HEK293T (cell line): ENCODE data around the gene ZNF273.
"Not testable (repeated sequence)": the region's sequence is repeated elsewhere in the genome, so short reads cannot be mapped to it uniquely, and the experiment has no call there.

Experiments used
- CTCF ChIA-PET: fragments of 350-600 bp; formaldehyde crosslinking; extraction: SDS; loops from one replicate; lab custom pipeline; 2021; ENCODE audit warnings: antibody characterized with exemption, inconsistent platforms; lab: Yijun Ruan, JAX
- POLR2A ChIA-PET: fragments of 350-600 bp; formaldehyde crosslinking; extraction: SDS; loops from one replicate; lab custom pipeline; 2020; ENCODE audit warnings: antibody characterized with exemption, inconsistent platforms; lab: Yijun Ruan, JAX
- DNase-seq: peaks from one replicate; pipeline ENCODE4 v3.0.0; 2012; ENCODE audit warnings: mixed read lengths; ENCODE audit errors: extremely low spot score
- ARNT ChIP-seq: fragments of 450-650 bp; IDR thresholded peaks from 2 replicates; pipeline ENCODE4 v1.6.1; 2017; ENCODE audit warnings: mild to moderate bottlenecking
- BHLHE40 ChIP-seq: fragments of 450-650 bp; IDR thresholded peaks from 2 replicates; pipeline ENCODE4 v1.6.1; 2016; ENCODE audit warnings: mild to moderate bottlenecking, moderate library complexity, borderline replicate concordance
- CTBP1 ChIP-seq: fragments of 450-650 bp; IDR thresholded peaks from 2 replicates; pipeline ENCODE4 v1.6.1; 2016; ENCODE audit warnings: borderline replicate concordance
- ELF4 ChIP-seq: fragments of 450-650 bp; IDR thresholded peaks from 2 replicates; pipeline ENCODE4 v1.6.1; 2017; ENCODE audit warnings: antibody characterized with exemption
- FOXA1 ChIP-seq: fragments of 450-650 bp; IDR thresholded peaks from 2 replicates; pipeline ENCODE4 v1.6.1; 2016; ENCODE audit warnings: mild to moderate bottlenecking
- FOXK2 ChIP-seq: fragments of 450-650 bp; IDR thresholded peaks from 2 replicates; pipeline ENCODE4 v1.6.1; 2016; ENCODE audit warnings: mild to moderate bottlenecking
- FOXM1 ChIP-seq: fragments of 450-650 bp; IDR thresholded peaks from 2 replicates; pipeline ENCODE4 v1.6.1; 2017; ENCODE audit warnings: mild to moderate bottlenecking, borderline replicate concordance
- HDGF ChIP-seq: fragments of 450-650 bp; IDR thresholded peaks from 2 replicates; pipeline ENCODE4 v1.6.1; 2017; ENCODE audit warnings: antibody characterized with exemption, borderline replicate concordance
- L3MBTL2 ChIP-seq: fragments of 450-650 bp; conservative IDR thresholded peaks from 2 replicates; pipeline ENCODE4 v1.6.1; 2016; ENCODE audit warnings: mild to moderate bottlenecking
- LEF1 ChIP-seq: fragments of 450-650 bp; IDR thresholded peaks from 2 replicates; pipeline ENCODE4 v1.6.1; 2017; ENCODE audit warnings: mild to moderate bottlenecking, borderline replicate concordance
- NFRKB ChIP-seq: fragments of 450-650 bp; IDR thresholded peaks from 2 replicates; pipeline ENCODE4 v1.6.1; 2016; ENCODE audit warnings: mild to moderate bottlenecking, moderate library complexity
- SP1 ChIP-seq: fragments of 450-650 bp; IDR thresholded peaks from 2 replicates; pipeline ENCODE4 v1.6.1; 2017
- SUZ12 ChIP-seq: fragments of 450-650 bp; IDR thresholded peaks from 2 replicates; pipeline ENCODE4 v1.6.1; 2016; ENCODE audit warnings: mild to moderate bottlenecking
- TARDBP ChIP-seq: fragments of 450-650 bp; IDR thresholded peaks from 2 replicates; pipeline ENCODE4 v1.6.1; 2016
- ZNF384 ChIP-seq: fragments of 450-650 bp; IDR thresholded peaks from 2 replicates; pipeline ENCODE4 v1.6.1; 2016
- TF ChIP-seq, protein P1 (sequence below): fragments of 450-650 bp; IDR thresholded peaks from 2 replicates; pipeline ENCODE4 v1.6.1; 2016

ZNF273 gene

DNA sequence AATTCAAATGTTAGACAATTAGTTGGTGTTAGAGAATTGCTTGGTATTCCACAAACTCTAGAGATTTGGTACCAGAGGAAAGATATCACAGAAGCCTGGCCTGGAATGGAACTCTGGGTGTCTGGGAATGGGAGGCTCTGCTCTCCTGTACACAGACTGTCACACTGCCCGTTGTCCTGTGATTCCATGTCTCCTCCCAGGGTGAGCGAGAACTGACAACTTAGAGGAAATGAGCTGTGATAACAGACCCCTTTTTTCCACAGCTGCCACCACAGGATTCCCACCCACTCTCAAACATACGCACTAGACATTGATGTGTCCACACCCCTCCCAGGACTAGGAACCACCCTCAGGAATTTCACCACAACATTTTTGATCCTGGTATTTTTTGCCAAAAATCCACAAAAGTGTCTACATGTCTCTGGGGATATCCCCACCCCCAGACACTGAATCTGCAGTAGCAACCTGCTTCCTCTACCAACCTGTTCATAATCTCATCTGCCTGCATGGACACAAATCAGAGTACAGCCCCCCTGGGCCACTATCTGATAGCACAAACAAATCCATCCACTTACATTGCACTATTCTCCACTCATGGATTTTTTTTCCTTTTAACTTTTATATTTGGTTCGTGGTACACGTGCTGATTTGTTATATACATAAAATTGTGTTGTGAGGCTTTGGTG is 4.7 kb downstream of the ZNF273 start:
- TF ChIP-seq LEF1 (no peak), HDGF (no peak), FOXA1 (no peak), NFRKB (no peak), BHLHE40 (no peak), ZNF384 (no peak), CTBP1 (no peak), SP1 (no peak)
- TF ChIP-seq, protein P1, sequence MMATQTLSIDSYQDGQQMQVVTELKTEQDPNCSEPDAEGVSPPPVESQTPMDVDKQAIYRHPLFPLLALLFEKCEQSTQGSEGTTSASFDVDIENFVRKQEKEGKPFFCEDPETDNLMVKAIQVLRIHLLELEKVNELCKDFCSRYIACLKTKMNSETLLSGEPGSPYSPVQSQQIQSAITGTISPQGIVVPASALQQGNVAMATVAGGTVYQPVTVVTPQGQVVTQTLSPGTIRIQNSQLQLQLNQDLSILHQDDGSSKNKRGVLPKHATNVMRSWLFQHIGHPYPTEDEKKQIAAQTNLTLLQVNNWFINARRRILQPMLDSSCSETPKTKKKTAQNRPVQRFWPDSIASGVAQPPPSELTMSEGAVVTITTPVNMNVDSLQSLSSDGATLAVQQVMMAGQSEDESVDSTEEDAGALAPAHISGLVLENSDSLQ, result no peak
- DNase-seq, result no peak
- ChIA-PET CTCF (no interaction called here), POLR2A (no interaction called here)

- no peak for TF ChIP-seq NFRKB
- no peak for TF ChIP-seq BHLHE40
- TF ChIP-seq ZNF384, result no peak
- no peak for TF ChIP-seq FOXA1
- TF ChIP-seq, protein P1, result no peak
- no peak for TF ChIP-seq LEF1
- TF ChIP-seq FOXM1, result no peak
- no peak for TF ChIP-seq ELF4
- TF ChIP-seq SUZ12, result no peak
- TF ChIP-seq TARDBP, result no peak
- TF ChIP-seq HDGF, result no peak
- no peak for TF ChIP-seq L3MBTL2
- no peak for TF ChIP-seq CTBP1
- TF ChIP-seq FOXK2, result no peak
- TF ChIP-seq ARNT, result no peak
- no peak for TF ChIP-seq SP1
- CTCF ChIA-PET, result no interaction called here
- DNase-seq, result no peak
- POLR2A ChIA-PET, result no interaction called here
Measured at GRCh38 chr7:64908358-64908757, 5.3 kb downstream of the ZNF273 start.

DNA sequence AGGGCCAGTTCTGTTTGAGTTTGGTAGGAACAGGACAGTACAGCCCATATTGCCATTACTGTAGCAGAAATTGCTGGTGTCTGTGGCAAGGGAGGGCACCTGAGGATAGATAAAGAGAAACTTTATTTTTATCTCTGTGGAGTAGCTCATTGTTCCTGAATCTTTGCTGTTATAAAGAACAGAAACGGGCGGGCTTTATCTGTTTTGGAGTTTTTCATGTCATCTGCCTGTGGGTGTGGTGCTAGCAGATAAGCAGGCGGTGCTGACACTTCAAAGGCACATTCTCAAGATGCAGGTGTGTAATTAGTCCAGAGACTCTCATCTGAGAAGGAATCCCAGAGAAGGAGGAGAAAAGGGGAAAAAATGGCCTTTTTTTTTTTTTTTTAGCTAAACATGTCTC is 11.5 kb downstream of the ZNF273 start:
- ChIA-PET CTCF (no interaction called here), POLR2A (no interaction called here)
- no peak for DNase-seq
- no peak for TF ChIP-seq ELF4
- no peak for TF ChIP-seq FOXA1
- TF ChIP-seq NFRKB, result no peak
- no peak for TF ChIP-seq CTBP1
- TF ChIP-seq, protein P1, result no peak
- TF ChIP-seq LEF1, result no peak
- no peak for TF ChIP-seq BHLHE40
- TF ChIP-seq SP1, result no peak

DNA sequence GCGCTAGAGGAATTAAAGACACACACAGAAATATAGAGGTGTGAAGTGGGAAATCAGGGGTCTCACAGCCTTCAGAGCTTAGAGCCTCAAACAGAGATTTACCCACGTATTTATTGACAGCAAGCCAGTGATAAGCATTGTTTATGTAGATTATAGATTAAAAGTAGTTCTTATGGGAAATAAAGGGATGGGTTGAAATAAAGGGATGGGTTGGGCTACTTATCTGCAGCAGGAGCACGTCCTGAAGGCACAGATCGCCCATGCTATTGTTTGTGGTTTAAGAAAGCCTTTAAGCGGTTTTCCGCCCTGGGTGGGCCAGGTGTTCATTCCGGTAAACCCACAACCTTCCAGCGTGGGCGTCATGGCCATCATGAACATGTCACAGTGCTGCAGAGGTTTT is 12.2 kb downstream of the ZNF273 start:
- CTCF ChIA-PET, DNase-seq, POLR2A ChIA-PET: not testable (repeated sequence)

GRCh38 chr7:64928252-64929187 is 25.4 kb downstream of the ZNF273 start:
- DNase-seq, CTCF ChIA-PET, POLR2A ChIA-PET: not testable (repeated sequence)

GRCh38 chr7:64934478-64934877 is 31.4 kb downstream of the ZNF273 start:
- TF ChIP-seq ZNF384 (no peak), NFRKB (no peak), TARDBP (no peak)
- no peak for DNase-seq
- ChIA-PET CTCF (no interaction called here), POLR2A (no interaction called here)

GRCh38 chr7:64938540-64938939 is 35.5 kb downstream of the ZNF273 start:
- ChIA-PET CTCF (interaction anchor here (1.4 kb wide), 1 partner anchor 12 kb away, joined by 3 read pairs; no protein-coding TSS in a partner anchor), POLR2A (interaction anchor here (1.1 kb wide), 1 partner anchor 35 kb away, joined by 3 read pairs; the partner anchor contains the start of gene ZNF273)
- TF ChIP-seq ZNF384 (no peak), FOXA1 (no peak), ELF4 (no peak), CTBP1 (no peak), TARDBP (no peak), NFRKB (no peak), LEF1 (no peak), L3MBTL2 (no peak), SP1 (no peak)
- TF ChIP-seq, protein P1, result no peak
- DNase-seq, result no peak

- DNase-seq, CTCF ChIA-PET, POLR2A ChIA-PET: not testable (repeated sequence)
Measured at GRCh38 chr7:64940021-64940420, 36.9 kb downstream of the ZNF273 start.

DNA sequence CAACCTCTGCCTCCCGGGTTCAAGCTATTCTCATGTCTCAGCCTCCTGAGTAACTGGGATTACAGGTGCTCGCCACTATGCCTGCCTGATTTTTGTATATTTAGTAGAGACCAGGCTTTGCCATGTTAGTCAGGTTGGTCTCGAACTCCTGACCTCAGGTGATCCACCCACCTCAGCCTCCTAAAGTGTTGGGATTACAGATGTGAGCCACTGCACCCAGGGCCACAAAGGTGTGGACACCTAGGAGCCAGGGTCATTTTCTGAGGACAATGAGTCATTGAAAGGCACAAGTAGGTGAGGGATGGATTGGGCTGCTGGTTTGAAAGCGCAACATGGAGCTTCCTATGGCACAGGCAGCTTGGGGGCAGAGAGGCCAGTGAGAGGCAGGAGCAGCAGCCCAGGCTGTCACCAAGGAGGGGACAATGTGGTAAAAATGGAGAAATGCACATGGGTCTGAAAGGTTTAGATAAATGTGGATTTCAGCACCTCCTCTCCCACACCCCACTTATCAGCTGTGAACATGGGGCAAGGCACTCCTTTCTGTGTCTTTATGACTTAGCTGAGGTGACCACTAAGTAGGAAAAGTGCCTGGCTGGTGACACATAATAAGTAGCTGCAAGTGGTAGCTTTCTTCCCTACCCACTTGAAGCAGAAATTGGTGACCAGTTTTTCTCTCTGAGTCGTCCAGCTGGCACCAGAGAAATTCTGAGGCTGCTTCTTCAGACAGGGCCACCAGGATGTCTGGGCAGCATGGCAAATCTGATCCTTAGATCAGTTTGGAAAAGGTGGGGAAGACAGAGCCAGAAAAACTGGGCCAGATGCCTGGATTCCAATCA is 41.8 kb downstream of the ZNF273 start:
- POLR2A ChIA-PET, result interaction anchor here (1.3 kb wide), 1 partner anchor 42 kb away, joined by 3 read pairs; the partner anchor contains the start of gene ZNF273
- not testable (repeated sequence) for DNase-seq
- CTCF ChIA-PET, result interaction anchor here (0.5 kb wide), 1 partner anchor 93 kb away, joined by 3 read pairs; no protein-coding TSS in a partner anchor
